ENCODE data around the gene TOM1L2.
"Not testable (repeated sequence)": the region's sequence is repeated elsewhere in the genome, so short reads cannot be mapped to it uniquely, and the experiment has no call there.

- TF ChIP-seq CTCF (IDR thresholded peaks at IDR 0.05); REST (IDR thresholded peaks at IDR 0.05; ENCODE audit: insufficient read depth in 1 of 2, low read depth in 2 of 2, low read length in 1 of 2); POLR2AphosphoS5 (IDR thresholded peaks at IDR 0.05; ENCODE audit: low read depth, low read length); TCF7L2 (IDR thresholded peaks at IDR 0.05; ENCODE audit: low read depth, low read length); SIN3A (IDR thresholded peaks at IDR 0.05; ENCODE audit: borderline replicate concordance, insufficient read depth, low read depth, low read length): not testable (repeated sequence)
Observed at GRCh38 chr17:17995887-17996286, 23.7 kb upstream of the TOM1L2 start.

Measured in Panc1 (cell line).